Upper lobe of right lung (tissue), 1 donor: ENCODE measurements around the gene RDX. TPM values are rescaled to one million over a fixed set of nuclear protein-coding genes. Genes with fewer than 3 reads are reported as not detected.
A peak's percentile ranks its signal among the peaks of the same experiment; 100 is the strongest.

ENCODE experiments used
- ATAC-seq: fragments of 200-7000 bp; cut with Tn5 transposase; one replicate; pipeline ENCODE4 v1.9.1; 2020; ENCODE audit warnings: mild to moderate bottlenecking, moderate library complexity
- DNase-seq: peaks from one replicate; pipeline ENCODE4 v3.0.0-alpha.2; 2020
- H3K27ac ChIP-seq: fragments of 200-600 bp; one replicate; pipeline ENCODE4 v1.8.0; 2022
- H3K27me3 ChIP-seq: fragments of 200-600 bp; one replicate; pipeline ENCODE4 v1.8.0; 2022; ENCODE audit warnings: mild to moderate bottlenecking
- H3K36me3 ChIP-seq: fragments of 200-600 bp; one replicate; pipeline ENCODE4 v1.8.0; 2022
- H3K4me1 ChIP-seq: fragments of 200-600 bp; one replicate; pipeline ENCODE4 v1.8.0; 2022
- H3K4me3 ChIP-seq: fragments of 200-600 bp; one replicate; pipeline ENCODE4 v1.8.0; 2022; ENCODE audit warnings: mild to moderate bottlenecking
- H3K9me3 ChIP-seq: fragments of 200-600 bp; one replicate; pipeline ENCODE4 v1.8.0; 2022
- CTCF ChIP-seq: fragments of 200-600 bp; IDR thresholded peaks from one replicate; pipeline ENCODE4 v1.8.0; 2022; ENCODE audit warnings: antibody characterized with exemption
- intact Hi-C: fragments of 100-400 bp; cut with DNase I; formaldehyde crosslinking; loops from one replicate; pipeline ENCODE4 v1.11.0; 2022
- total RNA-seq: library from RNA; stranded (reverse); fragmentation: NEBNext Ultra II Directional; extraction: Animal tissue kit (Norgen Biotek cat#: 25700); gene quantifications from one replicate; pipeline ENCODE4 v1.2.1, GENCODE V29; 2021
- donor health status: DM: no; HTN: yes; CAD: no; lungs with severe emphysema.

Gene RDX
- total RNA-seq, 1 donor from 2014 or later: 146 TPM

GRCh38 chr11:110249766-110250165 lies 46.6 kb downstream of the RDX start:
- intact Hi-C loops: no loop called here
- DNase-seq (no peak), ATAC-seq (peak; percentile 34)
- Histone ChIP-seq H3K9me3 (no peaks in the 10 kb centered on the region), H3K36me3 (peaks cover 59% of the 10 kb centered on the region), H3K27me3 (no peaks in the 10 kb centered on the region), H3K4me3 (no peak overlapping the region), H3K27ac (no peak overlapping the region), H3K4me1 (no peaks in the 10 kb centered on the region)
- no peak for TF ChIP-seq CTCF

DNA sequence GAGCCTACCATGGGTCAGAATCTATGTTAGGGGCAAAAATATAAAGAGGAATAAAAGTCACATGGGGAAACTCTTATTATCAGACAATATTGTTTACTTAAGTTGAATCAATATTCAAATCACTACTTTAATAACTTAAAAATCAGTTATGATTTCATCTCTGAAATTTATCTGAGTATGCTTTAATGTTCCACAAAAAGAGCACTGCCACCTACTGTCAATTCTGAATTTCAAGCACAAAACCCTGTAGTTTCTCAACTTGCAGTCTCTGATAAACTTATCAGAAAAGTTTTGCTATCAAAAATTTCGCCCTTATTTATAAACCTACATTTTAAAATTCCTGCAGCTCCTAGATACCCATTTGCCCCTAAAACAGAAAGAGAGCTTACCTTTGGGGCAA lies 47.3 kb downstream of the RDX start:
- intact Hi-C loops: no loop called here
- DNase-seq: no peak
- Histone ChIP-seq H3K27ac (no peak overlapping the region), H3K9me3 (no peaks in the 10 kb centered on the region), H3K4me1 (no peaks in the 10 kb centered on the region), H3K36me3 (peaks cover 53% of the 10 kb centered on the region), H3K4me3 (no peak overlapping the region), H3K27me3 (no peaks in the 10 kb centered on the region)
- ATAC-seq: no peak
- peak; percentile 21 for TF ChIP-seq CTCF

DNA sequence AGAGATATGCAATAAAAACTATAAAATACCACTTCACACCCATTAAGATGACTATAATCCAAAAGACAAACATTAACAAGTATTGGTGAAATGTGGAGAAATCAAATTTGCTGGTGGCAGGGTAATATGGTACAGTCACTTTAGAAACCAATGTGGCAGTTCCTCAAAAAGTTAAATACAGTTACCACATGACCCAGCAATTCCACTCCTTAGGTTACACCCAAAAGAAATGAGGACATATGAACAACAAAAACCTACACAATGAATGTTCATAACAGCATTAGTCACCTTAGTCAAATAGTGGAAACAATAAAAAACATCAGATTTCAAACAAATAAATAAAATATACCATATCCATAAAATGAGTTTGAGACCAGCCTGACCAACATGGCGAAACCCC lies 52.6 kb downstream of the RDX start:
- Histone ChIP-seq H3K27me3 (no peaks in the 10 kb centered on the region), H3K4me3 (no peak overlapping the region), H3K4me1 (no peaks in the 10 kb centered on the region), H3K36me3 (peaks cover 29% of the 10 kb centered on the region), H3K9me3 (no peaks in the 10 kb centered on the region), H3K27ac (no peak overlapping the region)
- intact Hi-C loops: no loop called here
- no peak for ATAC-seq
- no peak for TF ChIP-seq CTCF
- no peak for DNase-seq

DNA sequence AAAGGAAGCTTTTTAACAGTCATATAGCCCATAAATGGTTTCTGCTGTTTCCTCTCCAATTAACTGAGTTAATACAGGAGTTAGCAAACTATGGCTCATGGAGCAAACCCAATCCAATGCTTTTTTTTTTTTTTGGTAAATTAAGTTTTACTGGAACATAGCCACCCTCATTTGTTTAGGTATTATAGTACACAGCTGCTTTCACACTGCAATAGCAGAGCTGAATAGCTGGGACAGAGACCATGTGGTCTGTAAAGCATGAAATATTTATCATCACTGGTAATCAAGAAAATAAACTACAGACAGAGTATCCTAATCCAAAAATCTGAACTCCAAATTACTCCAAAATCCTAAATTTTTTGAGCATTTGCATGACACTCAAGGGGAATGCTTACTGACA lies 53.7 kb downstream of the RDX start:
- DNase-seq: no peak
- H3K27me3 ChIP-seq: no peaks in the 10 kb centered on the region
- no peak for TF ChIP-seq CTCF

DNA sequence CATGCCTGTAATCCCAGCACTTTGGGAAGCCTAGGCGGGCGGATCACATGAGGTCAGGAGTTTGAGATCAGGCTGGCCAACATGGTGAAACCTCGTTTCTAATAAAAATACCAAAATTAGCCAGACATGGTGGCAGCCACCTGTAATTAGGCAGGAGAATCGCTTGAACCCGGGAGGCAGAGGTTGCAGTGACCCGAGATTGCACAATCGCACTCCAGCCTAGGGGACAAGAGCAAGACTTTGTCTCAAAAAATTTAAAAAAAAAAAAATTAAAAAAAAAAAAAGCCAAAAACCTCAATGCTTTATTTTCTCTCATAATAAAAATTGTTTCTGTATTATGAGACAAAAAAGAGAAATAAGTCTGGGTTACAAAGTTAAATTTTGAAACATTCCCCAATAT lies 54.2 kb downstream of the RDX start:
- Histone ChIP-seq H3K27ac (no peak overlapping the region), H3K36me3 (peaks cover 33% of the 10 kb centered on the region), H3K4me3 (no peak overlapping the region), H3K4me1 (no peaks in the 10 kb centered on the region), H3K9me3 (no peaks in the 10 kb centered on the region), H3K27me3 (no peaks in the 10 kb centered on the region)
- intact Hi-C loops: no loop called here
- DNase-seq (no peak), ATAC-seq (no peak)
- no peak for TF ChIP-seq CTCF

More for the DNA sequence above, 53.7 kb downstream of the RDX start:
- no peak overlapping the region for H3K4me3 ChIP-seq
- H3K36me3 ChIP-seq: peaks cover 32% of the 10 kb centered on the region
- no peak for ATAC-seq
- H3K4me1 ChIP-seq: no peaks in the 10 kb centered on the region
- no peaks in the 10 kb centered on the region for H3K9me3 ChIP-seq
- intact Hi-C loops: no loop called here
- no peak overlapping the region for H3K27ac ChIP-seq

- intact Hi-C loops: no loop called here
- peaks cover 6% of the 10 kb centered on the region for H3K4me1 ChIP-seq
- no peak overlapping the region for H3K4me3 ChIP-seq
- H3K27me3 ChIP-seq: no peaks in the 10 kb centered on the region
- H3K27ac ChIP-seq: no peak overlapping the region
- TF ChIP-seq CTCF: no peak
- DNase-seq (no peak), ATAC-seq (no peak)
- no peaks in the 10 kb centered on the region for H3K9me3 ChIP-seq
- peaks cover 76% of the 10 kb centered on the region for H3K36me3 ChIP-seq
Measured at GRCh38 chr11:110235966-110236365, 60.4 kb downstream of the RDX start.
